ENCODE results near the gene CELSR3.

Gene CELSR3

GRCh38 chr3:48684054-48684349 is 21.3 kb upstream of the CELSR3 start:
- no peak for TF ChIP-seq CTCF (IDR thresholded peaks at IDR 0.05; ENCODE audit: poor library complexity, severe bottlenecking)
- peaks cover 67% of the 10 kb centered on the region for H3K36me3 ChIP-seq (ENCODE audit: low read depth)
- H3K27me3 ChIP-seq (ENCODE audit: insufficient read depth, poor library complexity, severe bottlenecking), result no peaks in the 10 kb centered on the region
- ATAC-seq (ENCODE audit: low read depth) (no peak), DNase-seq (ENCODE audit: low spot score) (no peak)
- H3K4me3 ChIP-seq (ENCODE audit: severe bottlenecking), result no peak overlapping the region
- H3K4me1 ChIP-seq (ENCODE audit: insufficient read depth, poor library complexity, severe bottlenecking), result peaks cover 17% of the 10 kb centered on the region
- H3K9me3 ChIP-seq (ENCODE audit: severe bottlenecking), result no peaks in the 10 kb centered on the region
- peak overlapping the region; percentile 70 for H3K27ac ChIP-seq (ENCODE audit: poor library complexity, severe bottlenecking)

DNA sequence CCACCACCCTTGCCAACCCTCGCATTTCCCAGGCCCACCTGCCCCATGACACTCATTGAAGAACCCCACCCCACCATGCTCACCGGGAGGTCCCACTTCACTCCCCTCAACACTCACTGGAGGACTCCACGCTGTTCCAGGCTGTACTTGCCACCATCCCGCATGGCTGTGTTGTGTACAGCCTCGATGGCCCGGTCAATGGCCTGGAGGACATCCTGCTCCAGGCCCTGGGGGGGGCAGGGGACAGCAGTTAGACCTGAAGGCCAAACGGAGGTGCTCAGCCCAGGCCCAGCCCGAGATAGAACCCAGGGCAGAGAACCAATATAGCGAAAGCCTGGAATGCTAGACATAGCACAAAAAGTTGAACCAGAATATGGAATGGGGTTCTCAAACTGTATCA is 20.1 kb upstream of the CELSR3 start:
- peaks cover 67% of the 10 kb centered on the region for H3K36me3 ChIP-seq (ENCODE audit: low read depth)
- H3K9me3 ChIP-seq (ENCODE audit: severe bottlenecking), result no peaks in the 10 kb centered on the region
- H3K27me3 ChIP-seq (ENCODE audit: insufficient read depth, poor library complexity, severe bottlenecking), result no peaks in the 10 kb centered on the region
- ATAC-seq (ENCODE audit: low read depth), result no peak
- TF ChIP-seq CTCF (IDR thresholded peaks at IDR 0.05; ENCODE audit: poor library complexity, severe bottlenecking), result no peak
- peaks cover 17% of the 10 kb centered on the region for H3K4me1 ChIP-seq (ENCODE audit: insufficient read depth, poor library complexity, severe bottlenecking)
- no peak for DNase-seq (ENCODE audit: low spot score)
- no peak overlapping the region for H3K4me3 ChIP-seq (ENCODE audit: severe bottlenecking)
- H3K27ac ChIP-seq (ENCODE audit: poor library complexity, severe bottlenecking), result no peak overlapping the region

DNA sequence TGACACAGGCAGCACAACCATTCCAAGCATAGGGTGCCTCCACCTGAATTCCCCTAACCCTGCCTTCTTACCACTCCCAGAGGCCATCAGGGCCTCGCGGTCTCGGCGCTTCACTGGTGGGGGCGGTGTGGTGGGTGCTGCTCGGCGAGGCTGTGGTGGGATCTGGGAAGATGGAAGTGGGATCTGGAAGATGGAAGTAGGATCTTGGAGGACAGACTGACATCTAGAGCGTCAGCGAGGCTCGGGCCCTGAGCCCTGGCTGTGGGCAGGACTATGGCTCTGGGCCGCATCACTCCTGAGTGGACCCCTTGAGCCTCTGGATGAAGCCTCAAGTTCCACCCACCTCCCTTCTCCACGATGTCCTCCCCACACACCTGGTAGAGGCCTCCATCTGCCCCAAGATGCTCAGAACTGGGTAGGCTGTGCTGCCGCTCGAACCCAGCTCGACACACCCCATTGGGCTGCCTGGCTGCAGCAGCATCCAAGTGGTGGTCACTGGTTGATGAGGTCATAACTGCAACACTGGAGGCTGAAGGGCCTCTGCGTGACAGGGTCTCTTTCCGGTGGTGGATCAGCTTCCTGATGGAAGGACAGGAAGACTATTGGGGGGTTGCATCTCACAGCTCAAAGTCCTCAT is 19.4 kb upstream of the CELSR3 start:
- no peak for TF ChIP-seq CTCF (IDR thresholded peaks at IDR 0.05; ENCODE audit: poor library complexity, severe bottlenecking)
- H3K36me3 ChIP-seq (ENCODE audit: low read depth), result peaks cover 65% of the 10 kb centered on the region

GRCh38 chr3:48681541-48681880 is 18.8 kb upstream of the CELSR3 start:
- DNase-seq (ENCODE audit: low spot score) (peak; percentile 57), ATAC-seq (ENCODE audit: low read depth) (no peak)
- Histone ChIP-seq H3K4me3 (ENCODE audit: severe bottlenecking) (no peak overlapping the region), H3K4me1 (ENCODE audit: insufficient read depth, poor library complexity, severe bottlenecking) (peaks cover 14% of the 10 kb centered on the region), H3K27me3 (ENCODE audit: insufficient read depth, poor library complexity, severe bottlenecking) (no peaks in the 10 kb centered on the region), H3K36me3 (ENCODE audit: low read depth) (peaks cover 71% of the 10 kb centered on the region), H3K9me3 (ENCODE audit: severe bottlenecking) (no peaks in the 10 kb centered on the region), H3K27ac (ENCODE audit: poor library complexity, severe bottlenecking) (no peak overlapping the region)
- TF ChIP-seq CTCF (IDR thresholded peaks at IDR 0.05; ENCODE audit: poor library complexity, severe bottlenecking), result no peak

More for the DNA sequence above, 19.4 kb upstream of the CELSR3 start:
- Histone ChIP-seq H3K27me3 (ENCODE audit: insufficient read depth, poor library complexity, severe bottlenecking) (no peaks in the 10 kb centered on the region), H3K4me3 (ENCODE audit: severe bottlenecking) (no peak overlapping the region), H3K27ac (ENCODE audit: poor library complexity, severe bottlenecking) (no peak overlapping the region), H3K9me3 (ENCODE audit: severe bottlenecking) (no peaks in the 10 kb centered on the region), H3K4me1 (ENCODE audit: insufficient read depth, poor library complexity, severe bottlenecking) (peaks cover 17% of the 10 kb centered on the region)
- ATAC-seq (ENCODE audit: low read depth) (no peak), DNase-seq (ENCODE audit: low spot score) (peak; percentile 44)

- H3K36me3 ChIP-seq (ENCODE audit: low read depth), result peaks cover 76% of the 10 kb centered on the region
- H3K4me3 ChIP-seq (ENCODE audit: severe bottlenecking), result no peak overlapping the region
- H3K9me3 ChIP-seq (ENCODE audit: severe bottlenecking), result no peaks in the 10 kb centered on the region
- TF ChIP-seq CTCF (IDR thresholded peaks at IDR 0.05; ENCODE audit: poor library complexity, severe bottlenecking), result no peak
- no peak overlapping the region for H3K27ac ChIP-seq (ENCODE audit: poor library complexity, severe bottlenecking)
- peaks cover 12% of the 10 kb centered on the region for H3K4me1 ChIP-seq (ENCODE audit: insufficient read depth, poor library complexity, severe bottlenecking)
- ATAC-seq (ENCODE audit: low read depth), result no peak
- H3K27me3 ChIP-seq (ENCODE audit: insufficient read depth, poor library complexity, severe bottlenecking), result no peaks in the 10 kb centered on the region
- DNase-seq (ENCODE audit: low spot score), result peak; percentile 52
These were observed 18.3 kb upstream of the CELSR3 start for GRCh38 chr3:48680811-48681540.
